ENCODE measurements around the gene KCTD8. TPM values are rescaled to one million over a fixed set of nuclear protein-coding genes. Genes with fewer than 3 reads are reported as not detected.
A peak's percentile ranks its signal among the peaks of the same experiment; 100 is the strongest.

Gene KCTD8
- polyA plus RNA-seq (ENCODE audit: insufficient read length in 3 of 3) = 1 to 10 TPM; 2.6 to 4.0 (median 3.9) TPM

DNA sequence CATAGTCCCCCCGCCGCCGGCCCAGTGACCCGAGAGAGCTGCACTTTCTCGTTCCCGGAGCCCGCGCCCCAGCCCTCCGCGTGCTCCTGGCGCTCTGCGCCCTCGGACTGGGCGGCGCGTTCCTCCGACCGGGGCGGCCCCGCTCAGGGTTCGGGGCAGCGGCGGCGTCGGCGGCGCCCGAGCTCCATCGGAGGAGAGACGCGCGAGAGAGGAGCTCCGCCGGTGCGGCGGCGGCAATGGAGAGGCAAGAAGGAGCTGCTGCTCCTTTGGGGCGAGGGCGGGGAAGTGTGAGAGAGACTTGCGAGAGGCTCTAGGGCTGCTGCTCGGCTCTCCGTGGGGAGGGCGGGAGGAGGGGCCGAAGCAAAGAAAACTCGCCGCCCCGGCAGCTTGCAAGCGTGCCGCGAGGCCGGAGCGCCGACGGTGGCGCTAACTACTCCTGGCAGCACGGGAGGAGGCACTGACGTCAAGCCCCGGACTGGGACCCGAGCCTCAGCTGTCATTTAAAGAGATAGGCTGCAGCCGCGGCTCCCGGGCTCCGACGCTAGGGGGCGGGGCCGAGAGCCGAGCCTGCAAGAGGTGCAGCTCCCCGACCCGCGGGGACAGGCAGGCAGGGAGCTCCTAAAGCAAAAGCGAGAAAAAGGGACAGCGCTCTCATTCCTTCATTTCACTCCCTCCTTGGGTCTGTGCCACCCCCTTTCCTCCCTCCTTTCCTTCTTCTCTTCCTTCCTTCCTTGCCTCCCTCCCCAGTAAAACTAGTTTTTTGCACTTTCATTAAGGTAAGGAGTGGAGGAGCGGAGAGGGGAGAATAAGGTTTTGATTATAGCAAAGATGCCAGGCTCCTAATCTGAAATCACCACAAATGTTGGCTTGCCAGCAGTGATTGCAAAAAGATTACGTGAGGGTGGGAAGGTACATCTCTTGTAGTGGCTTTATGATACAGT is at the start of gene KCTD8:
Gene KCTD8, minus strand, starts transcription at position 289 of the 941 bp plus-strand sequence.
- DNase-seq (ENCODE audit: low read depth in 3 of 3, low spot score in 2 of 3) = peak; percentile 56 to 75 (median 64)

DNA sequence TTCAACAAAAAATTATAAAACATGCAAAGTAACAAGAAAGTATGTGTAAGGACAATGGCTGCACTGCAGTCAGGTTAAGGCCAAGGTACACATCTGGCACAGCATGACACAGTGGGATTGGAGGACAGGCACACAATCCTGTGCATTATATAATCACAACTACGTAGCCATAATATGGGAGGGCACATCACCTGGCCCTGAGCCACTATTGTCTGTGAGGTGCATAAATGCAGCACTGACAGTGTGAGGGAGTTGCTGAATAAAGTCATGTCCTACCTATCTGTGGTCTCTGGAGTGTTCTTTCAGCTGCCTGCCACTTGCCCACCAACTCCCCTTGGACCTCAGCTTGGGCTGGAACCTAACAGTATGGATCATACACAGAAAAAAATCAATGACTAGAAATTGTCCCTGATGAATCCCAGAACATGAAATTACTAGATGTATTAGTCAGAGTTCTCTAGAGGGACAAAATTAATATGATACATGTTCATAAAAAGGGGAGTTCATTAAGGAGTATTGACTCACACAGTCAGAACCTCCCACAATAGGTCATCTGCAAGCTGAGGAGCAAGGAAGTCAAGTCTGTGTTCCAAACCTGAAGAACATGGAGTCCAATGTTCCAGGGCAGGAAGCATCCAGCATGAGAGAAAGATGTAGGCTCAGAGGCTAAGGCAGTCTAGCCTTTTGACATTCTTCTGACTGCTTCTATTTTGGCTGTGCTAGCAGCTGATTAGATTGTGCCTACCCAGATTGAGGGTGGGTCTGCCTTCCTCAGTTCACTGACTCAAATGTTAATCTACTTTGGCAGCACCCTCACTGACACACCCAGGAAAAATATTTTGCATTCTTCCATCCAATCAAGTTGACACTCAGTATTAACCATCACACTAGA is 46.4 kb upstream of the KCTD8 start:
- DNase-seq (ENCODE audit: low read depth in 3 of 3, low spot score in 2 of 3) = no peak

DNA sequence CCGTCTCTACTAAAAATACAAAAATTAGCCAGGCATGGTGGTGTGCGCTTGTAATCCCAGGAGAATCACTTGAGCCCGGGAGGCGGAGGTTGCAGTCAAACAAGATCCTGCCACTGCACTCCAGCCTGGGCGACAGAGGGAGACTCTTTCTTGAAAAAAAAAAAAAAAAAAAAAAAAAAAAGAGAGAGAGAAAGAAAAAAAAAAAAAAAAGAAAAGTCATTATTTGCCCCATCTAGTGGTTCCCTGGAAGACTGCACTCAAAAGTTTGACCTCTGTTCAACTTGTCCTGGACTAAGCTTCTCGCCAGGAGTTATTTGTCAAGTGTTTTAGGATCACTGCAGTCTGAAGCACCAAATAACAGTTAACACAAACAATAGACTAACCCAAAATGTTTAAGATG is 45.3 kb upstream of the KCTD8 start:
- DNase-seq (ENCODE audit: low read depth in 3 of 3, low spot score in 2 of 3) = no peak

GRCh38 chr4:44487341-44487740 is 38.7 kb upstream of the KCTD8 start:
- no peak for DNase-seq (ENCODE audit: low read depth in 3 of 3, low spot score in 2 of 3)

GRCh38 chr4:44479731-44480130 is 31.1 kb upstream of the KCTD8 start:
- no peak for DNase-seq (ENCODE audit: low read depth in 3 of 3, low spot score in 2 of 3)

DNA sequence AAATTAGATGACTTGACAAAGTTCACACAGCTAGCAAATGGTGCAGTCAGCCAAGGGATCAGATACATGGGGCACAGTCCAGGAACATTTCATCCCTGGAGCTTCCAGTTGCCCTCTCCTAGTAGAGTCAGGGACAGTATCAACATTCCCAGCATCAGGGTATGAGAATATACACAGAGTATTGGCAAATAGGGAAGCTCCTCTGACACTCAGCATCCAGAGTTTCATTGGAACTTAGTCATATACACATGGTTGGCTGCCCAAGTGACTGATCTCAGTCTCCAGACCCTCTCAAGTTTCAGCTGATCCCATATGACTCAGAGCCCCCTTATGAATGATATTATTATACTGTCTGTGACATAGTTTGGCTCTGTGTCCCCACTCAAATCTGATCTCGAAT is 13.7 kb upstream of the KCTD8 start:
- no peak for DNase-seq (ENCODE audit: low read depth in 3 of 3, low spot score in 2 of 3)

GRCh38 chr4:44447563-44448504 is 775 bp downstream of the KCTD8 start:
- no peak for DNase-seq (ENCODE audit: low read depth in 3 of 3, low spot score in 2 of 3)

DNA sequence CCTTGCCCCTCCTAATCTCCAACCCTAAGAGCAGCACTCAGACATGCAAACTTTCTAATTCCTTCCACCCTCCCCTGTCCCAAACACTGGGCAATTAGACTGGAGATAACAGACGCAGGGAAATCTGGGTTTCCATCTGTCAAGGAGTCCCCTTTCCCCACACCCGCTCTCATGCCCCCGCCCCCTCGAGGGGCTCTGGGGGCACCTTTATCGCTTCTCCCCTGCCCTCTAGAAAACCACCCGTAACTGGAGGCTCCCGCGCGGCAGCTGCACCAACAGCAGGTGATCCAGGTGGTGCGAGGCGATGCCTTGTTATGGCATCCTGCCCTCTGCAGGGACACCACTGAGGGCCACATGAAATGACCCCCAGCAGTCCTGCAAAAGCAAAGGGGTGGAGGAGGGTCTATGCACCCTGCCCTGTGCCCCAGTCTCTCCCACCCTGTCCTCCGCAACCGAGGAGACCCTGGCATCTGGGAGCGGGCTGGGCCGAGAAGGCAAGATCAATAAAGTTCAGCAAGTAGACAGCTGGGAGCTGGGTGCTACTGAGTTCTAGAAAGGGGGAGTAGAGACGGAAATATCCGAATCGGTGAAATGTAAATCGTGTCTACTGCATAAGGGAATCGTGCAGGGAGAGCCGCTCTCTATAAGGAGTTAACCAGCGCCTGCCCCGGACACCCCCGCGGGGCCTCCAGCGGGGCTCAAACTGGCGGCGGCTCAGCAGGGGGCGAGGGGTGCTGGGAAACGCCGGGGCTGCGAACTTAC is 1.6 kb downstream of the KCTD8 start:
- no peak for DNase-seq (ENCODE audit: low read depth in 3 of 3, low spot score in 2 of 3)

DNA sequence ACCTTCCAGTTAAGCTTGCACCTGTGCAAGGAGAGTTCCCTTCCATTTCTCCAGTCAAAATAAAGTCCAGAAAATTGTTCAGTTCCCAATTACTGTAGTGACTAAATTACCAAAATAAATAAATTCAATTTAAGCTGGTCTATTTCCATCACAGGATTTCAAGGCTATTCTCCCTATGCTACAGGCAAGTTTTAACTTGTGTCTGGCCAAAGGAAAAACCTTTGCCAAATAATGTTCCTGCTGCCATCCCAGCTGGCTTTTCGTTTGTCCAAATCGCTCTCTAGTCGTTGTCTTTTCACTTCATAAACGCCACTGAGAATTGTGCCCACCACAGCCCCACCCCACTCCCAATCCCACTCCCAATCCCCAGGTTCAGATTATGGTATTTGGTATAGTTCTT is 2.4 kb downstream of the KCTD8 start:
- no peak for DNase-seq (ENCODE audit: low read depth in 3 of 3, low spot score in 2 of 3)

DNA sequence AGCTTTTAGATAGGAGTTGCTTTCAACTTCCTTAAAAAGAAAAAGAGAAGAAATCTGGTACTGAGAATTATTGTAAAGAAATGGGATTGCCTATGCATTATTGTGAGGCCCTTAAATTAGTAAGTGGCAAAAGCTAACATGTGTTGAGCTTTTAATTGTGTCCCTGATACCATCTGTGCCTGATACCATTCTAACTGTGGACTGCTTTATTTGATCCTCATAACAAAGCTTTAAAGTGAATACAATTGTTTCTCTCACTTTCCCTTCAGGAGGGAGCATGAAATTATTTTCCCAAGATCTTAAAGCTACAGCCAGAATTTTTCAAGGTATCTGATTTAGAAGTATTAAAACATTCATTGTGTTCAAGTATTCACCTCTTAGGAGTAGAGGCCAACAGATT is 9.9 kb downstream of the KCTD8 start:
- no peak for DNase-seq (ENCODE audit: low read depth in 3 of 3, low spot score in 2 of 3)

GRCh38 chr4:44434247-44434646 is 14.4 kb downstream of the KCTD8 start:
- no peak for DNase-seq (ENCODE audit: low read depth in 3 of 3, low spot score in 2 of 3)

DNA sequence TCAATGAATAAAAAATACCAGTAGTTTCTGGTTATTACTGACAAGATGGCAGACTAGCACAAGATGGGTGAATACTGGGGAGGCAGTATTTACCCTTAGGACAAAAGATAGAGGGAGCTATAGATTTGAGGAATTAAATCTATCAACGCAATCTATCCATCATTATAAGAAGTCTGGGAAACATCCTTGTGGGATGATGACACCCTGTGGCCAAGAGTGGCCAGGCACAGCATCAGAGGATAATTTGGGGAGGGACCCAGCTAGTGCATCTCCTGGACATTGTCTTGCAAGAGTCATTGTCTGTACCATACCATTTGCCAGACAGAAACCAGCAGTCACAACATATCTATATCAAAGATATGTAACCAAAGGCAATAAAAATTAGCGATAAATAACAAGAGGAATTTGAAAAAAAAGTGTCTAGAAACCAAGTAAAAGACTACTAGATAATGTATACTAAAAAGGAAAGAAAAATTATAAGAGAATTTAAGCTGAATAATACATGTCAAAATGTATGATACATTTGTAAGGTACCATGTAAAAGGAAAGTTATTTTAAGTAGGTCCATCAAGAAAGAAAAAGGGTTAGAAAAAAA is 22.9 kb downstream of the KCTD8 start:
- no peak for DNase-seq (ENCODE audit: low read depth in 3 of 3, low spot score in 2 of 3)

DNA sequence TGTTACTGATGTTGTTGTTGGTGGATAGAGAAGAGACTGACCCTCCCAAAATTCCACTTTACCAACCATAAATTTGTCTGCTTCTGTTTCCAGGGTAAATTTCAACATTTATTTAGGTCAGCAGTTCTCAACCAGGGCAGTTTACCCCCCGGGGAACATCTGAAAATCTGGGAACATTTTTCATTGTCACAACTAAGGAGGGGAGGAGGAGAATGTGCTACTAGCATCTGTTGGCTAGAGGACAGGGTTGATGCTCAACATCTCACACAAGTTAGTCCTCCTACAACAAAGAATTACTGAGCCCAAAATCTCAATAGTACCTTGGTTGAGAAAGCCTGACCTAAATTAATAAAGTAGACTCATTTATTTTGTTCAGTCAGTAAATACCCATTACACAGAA is 25.7 kb downstream of the KCTD8 start:
- DNase-seq (ENCODE audit: low read depth in 3 of 3, low spot score in 2 of 3) = no peak

DNA sequence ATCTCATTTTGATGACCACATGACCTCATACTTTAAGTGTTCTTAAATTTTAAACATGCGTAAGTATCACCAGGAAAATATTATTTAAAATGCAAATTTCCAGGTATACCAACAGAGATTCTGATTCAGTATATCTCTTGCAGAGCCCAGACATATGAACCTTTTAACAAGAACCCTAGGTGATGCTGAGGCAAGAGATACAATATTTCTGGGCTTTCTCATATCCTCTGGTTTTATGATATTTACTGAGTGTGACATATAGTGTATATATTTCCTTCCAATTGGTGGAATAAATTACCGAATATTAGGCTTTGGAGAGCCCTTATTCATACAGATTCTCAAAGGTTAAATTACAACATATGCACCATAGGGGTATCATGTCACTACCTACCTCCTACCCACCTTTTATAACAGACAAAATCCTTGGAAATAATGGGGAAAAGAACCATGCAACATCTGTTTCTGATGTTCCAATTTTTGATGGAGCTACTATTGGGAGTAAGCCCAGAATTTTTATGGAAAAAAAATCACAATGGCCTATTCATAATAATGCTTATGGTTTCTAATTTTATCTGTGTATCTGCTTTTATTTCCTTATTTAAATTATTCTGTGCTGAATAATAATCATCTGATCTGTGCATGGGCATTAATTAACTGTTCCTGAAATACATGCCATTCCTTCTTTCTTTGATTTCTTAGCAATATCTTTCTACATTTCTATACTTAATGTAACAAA is 27.1 kb downstream of the KCTD8 start:
- no peak for DNase-seq (ENCODE audit: low read depth in 3 of 3, low spot score in 2 of 3)

GRCh38 chr4:44415251-44415650 is 33.4 kb downstream of the KCTD8 start:
- no peak for DNase-seq (ENCODE audit: low read depth in 3 of 3, low spot score in 2 of 3)

- DNase-seq (ENCODE audit: low read depth in 3 of 3, low spot score in 2 of 3) = no peak
These were observed 80.0 kb downstream of the KCTD8 start for GRCh38 chr4:44368413-44369167.

- no peak for DNase-seq (ENCODE audit: low read depth in 3 of 3, low spot score in 2 of 3)
These were observed 94.4 kb downstream of the KCTD8 start for GRCh38 chr4:44354172-44354571.

DNA sequence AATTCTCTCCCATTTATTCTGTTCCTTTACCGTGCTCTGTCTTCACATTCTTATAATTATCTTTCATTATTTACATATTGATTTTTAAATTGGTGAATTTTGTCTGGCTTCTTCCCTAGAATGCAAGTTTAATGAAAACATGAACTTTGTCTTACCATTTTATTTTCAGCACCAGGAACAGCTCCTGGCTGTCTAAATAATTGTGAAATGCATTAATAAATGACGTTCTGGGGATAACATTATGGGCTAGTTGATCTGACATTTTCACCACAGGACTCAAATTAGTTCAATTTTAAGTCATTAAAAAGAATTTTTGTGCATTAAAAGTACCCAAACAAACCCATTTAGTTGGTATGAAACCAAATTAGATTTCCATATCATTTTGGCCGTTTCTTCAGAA is 97.5 kb downstream of the KCTD8 start:
- DNase-seq (ENCODE audit: low read depth in 3 of 3, low spot score in 2 of 3) = no peak

Measured in right renal cortex interstitium (tissue), 3 donors.